GM12878 (cell line): Measurements from ENCODE around the gene GGA2. TPM values are rescaled to one million over a fixed set of nuclear protein-coding genes. Genes with fewer than 3 reads are reported as not detected.

Source experiments
- ATAC-seq: fragments of 200-7000 bp; cut with Tn5 transposase; 3 replicates; pipeline ENCODE4 v1.9.1; 2020; ENCODE audit warnings: mild to moderate bottlenecking, moderate library complexity
- BruUV-seq: library from RNA; stranded (reverse); fragments of 400-500 nt; replicated peaks from 2 replicates; lab custom pipeline; 2021; lab: Mats Ljungman, UMichigan
- CTCF ChIA-PET: fragments of 300-600 bp; sonication (Branson Sonifier 250); formaldehyde crosslinking; extraction: SDS; loops from one replicate; lab custom pipeline; 2021; ENCODE audit warnings: inconsistent platforms; lab: Yijun Ruan, JAX
- POLR2A ChIA-PET: fragments of 350-600 bp; formaldehyde crosslinking; extraction: SDS; loops from one replicate; lab custom pipeline; 2021; ENCODE audit warnings: inconsistent platforms; lab: Charles Lee
- RAD21 ChIA-PET: fragments of 300-600 bp; sonication (Branson Sonifier 250); formaldehyde crosslinking; loops from one replicate; lab custom pipeline; 2023; ENCODE audit warnings: antibody characterized with exemption; ENCODE audit not compliant: unreplicated experiment; lab: Charles Lee
- SMC1A ChIA-PET: fragments of 300-600 bp; sonication (Branson Sonifier 250); formaldehyde crosslinking; loops from one replicate; lab custom pipeline; 2023; ENCODE audit not compliant: unreplicated experiment, uncharacterized antibody; lab: Charles Lee
- DNase-seq: peaks from one replicate; pipeline ENCODE4 v3.0.0-alpha.2; 2011; ENCODE audit warnings: low read depth, low spot score
- FAIRE-seq: peaks from 3 replicates; lab custom pipeline; 2011; peaks lifted over from hg19 to GRCh38; lab: Jason Lieb, UNC
- H2AFZ ChIP-seq: 2 replicates; pipeline ENCODE4 v1.6.0; 2011; ENCODE audit warnings: low read depth, low read length, control low read depth; ENCODE audit not compliant: control insufficient read depth
- H3K27ac ChIP-seq: 2 replicates; pipeline ENCODE4 v1.5.1; 2011; ENCODE audit warnings: control low read depth; ENCODE audit not compliant: control insufficient read depth, insufficient read depth
- H3K27me3 ChIP-seq, 2 experiments: replicated peaks in 1 of 2; 2 replicates each; pipeline versions ENCODE4 v1.6.0 to v1.6.1; 2011; ENCODE audit warnings: low read length in 1 of 2; ENCODE audit not compliant: control insufficient read depth in 2 of 2, insufficient read depth in 2 of 2
- H3K36me3 ChIP-seq, 2 experiments: 2 replicates each; pipeline ENCODE4 v1.5.1; 2011; ENCODE audit warnings: low read length in 1 of 2; ENCODE audit not compliant: control insufficient read depth in 2 of 2, insufficient read depth in 2 of 2
- H3K4me1 ChIP-seq: 2 replicates; pipeline ENCODE4 v1.6.1; 2011; ENCODE audit warnings: mild to moderate bottlenecking, low read length, moderate library complexity, mixed read lengths; ENCODE audit not compliant: control insufficient read depth, insufficient read depth
- H3K4me2 ChIP-seq: 2 replicates; pipeline ENCODE4 v1.6.0; 2011; ENCODE audit warnings: control low read depth; ENCODE audit not compliant: control insufficient read depth, insufficient read depth
- H3K4me3 ChIP-seq: fragments of 200-600 bp; sonication (generic); 2 replicates; pipeline ENCODE4 v1.5.1; 2016
- H3K79me2 ChIP-seq: 2 replicates; pipeline ENCODE4 v1.6.0; 2011; ENCODE audit warnings: low read length; ENCODE audit not compliant: control insufficient read depth, insufficient read depth
- H3K9ac ChIP-seq: 2 replicates; pipeline ENCODE4 v1.8.0; 2011; ENCODE audit warnings: low read length, control low read depth, mixed read lengths; ENCODE audit not compliant: control insufficient read depth, insufficient read depth
- H3K9me3 ChIP-seq: replicated peaks from 3 replicates; pipeline ENCODE4 v1.5.1; 2011; ENCODE audit warnings: mild to moderate bottlenecking, low read length; ENCODE audit not compliant: control insufficient read depth, insufficient read depth
- H4K20me1 ChIP-seq: 2 replicates; pipeline ENCODE4 v1.6.0; 2011; ENCODE audit not compliant: control insufficient read depth, insufficient read depth
- ATF2 ChIP-seq: IDR thresholded peaks from 2 replicates; pipeline ENCODE4 v1.6.1; 2012; ENCODE audit warnings: low read length, inconsistent platforms
- CHD1 ChIP-seq: IDR thresholded peaks from 2 replicates; pipeline ENCODE4 v1.6.1; 2012; ENCODE audit warnings: low read depth, low read length, improper control_type of control experiment
- ESRRA ChIP-seq: IDR thresholded peaks from 2 replicates; pipeline ENCODE4 v1.6.1; 2012; ENCODE audit warnings: mild to moderate bottlenecking, low read length, improper control_type of control experiment
- GATAD2B ChIP-seq: fragments of 450-650 bp; conservative IDR thresholded peaks from 2 replicates; pipeline ENCODE4 v1.6.1; 2017; ENCODE audit warnings: low read depth, mild to moderate bottlenecking, moderate library complexity
- IRF4 ChIP-seq: IDR thresholded peaks from 2 replicates; pipeline ENCODE4 v1.6.1; 2011; ENCODE audit warnings: low read depth, low read length
- NFIC ChIP-seq: IDR thresholded peaks from 2 replicates; pipeline ENCODE4 v1.6.1; 2012; ENCODE audit warnings: low read depth, mild to moderate bottlenecking, inconsistent platforms, low read length, moderate library complexity
- NR2C1 ChIP-seq: fragments of 450-650 bp; IDR thresholded peaks from 2 replicates; pipeline ENCODE4 v1.6.1; 2017; ENCODE audit warnings: antibody characterized with exemption, mild to moderate bottlenecking, moderate library complexity
- SIX5 ChIP-seq: IDR thresholded peaks from 2 replicates; pipeline ENCODE4 v1.6.1; 2011; ENCODE audit warnings: mild to moderate bottlenecking, low read depth, low read length, moderate library complexity; ENCODE audit not compliant: severe bottlenecking
- SP1 ChIP-seq: IDR thresholded peaks from one replicate; pipeline ENCODE4 v1.6.1; 2011; ENCODE audit warnings: low read depth, low read length
- ZBTB40 ChIP-seq: fragments of 450-650 bp; IDR thresholded peaks from 2 replicates; pipeline ENCODE4 v1.6.1; 2016; ENCODE audit warnings: mild to moderate bottlenecking, moderate library complexity, borderline replicate concordance
- WGBS: methylation state at CpG from one replicate; pipeline ENCODE4 v1.1.6; 2016; ENCODE audit warnings: low lambda C conversion rate; ENCODE audit not compliant: insufficient replicate concordance, insufficient coverage; ENCODE audit errors: missing lambda C conversion rate; 5-methylcytosine and 5-hydroxymethylcytosine counted together
- in situ Hi-C: fragments of 300-500 bp; cut with MboI; formaldehyde crosslinking; loops from 9 replicates; pipeline ENCODE4 v1.14.3; 2018; ENCODE audit warnings: mixed read lengths
- intact Hi-C: fragments of 100-400 bp; cut with micrococcal nuclease; formaldehyde crosslinking; loops from one replicate; pipeline ENCODE4 v1.14.2; 2022; ENCODE audit not compliant: unreplicated experiment
- polyA plus RNA-seq, 11 experiments: library from polyadenylated mRNA; depleted of rRNA in 4 of 11; unstranded in 6 of 11; stranded (reverse) in 5 of 11; fragments of >200 nt; fragmentation: Nextera tagmentation in 4 of 11; fragmentation: Illumina TruSeq in 1 of 11; extraction: Ambion mirVana in 4 of 11; extraction: Trizol in 1 of 11; gene quantifications; 1 replicate in 1 of 11; 2 replicates in 10 of 11; pipeline versions ENCODE4 v1.2.1 to v1.2.3, GENCODE V29; 2011 to 2016; ENCODE audit warnings: inconsistent platforms in 2 of 11, missing spikeins in 2 of 11, low read depth in 1 of 11
- total RNA-seq, 4 experiments: library from RNA; depleted of rRNA in 3 of 4; stranded (reverse); fragments of >200 nt in 3 of 4; fragmentation: Illumina TruSeq in 1 of 4; extraction: Trizol in 1 of 4; gene quantifications; 2 replicates each; pipeline versions ENCODE4 v1.2.1 to v1.2.3, GENCODE V29; 2013 to 2021

GGA2 gene
- total and polyA plus RNA-seq, 10 of the 15 experiments (the other 5 are each of a cell fraction or from before 2014, with no cell fraction given), result 14.1 to 153 (median 86.6) TPM

GRCh38 chr16:23496821-23497542 lies 13.3 kb downstream of the GGA2 start:
- H3K79me2 ChIP-seq, result peaks cover 53% of the 10 kb centered on the region
- H3K9ac ChIP-seq, result no peak overlapping the region
- H3K4me3 ChIP-seq, result no peak overlapping the region
- no peaks in the 10 kb centered on the region for H3K9me3 ChIP-seq
- POLR2A ChIA-PET, result interaction anchor here (1.0 to 1.5 kb wide), 2 partner anchors 12 to 13 kb away, joined by 3 read pairs; partner anchors contain the start of gene GGA2
- H3K36me3 ChIP-seq, result peaks cover 37 to 39% of the 10 kb centered on the region in 2 experiments
- no peak overlapping the region for H3K4me2 ChIP-seq
- 78% methylated on average over 10 of the region's 12 CpGs for WGBS
- ATAC-seq, result peak; percentile 40; the same call in 2 of the 3 replicates
- TSS peak; percentile 34 for BruUV-seq
- in situ Hi-C loops, result no loop called here
- no peak for DNase-seq
- SMC1A ChIA-PET, result no interaction called here
- TF ChIP-seq ESRRA, result no peak
- no peak for TF ChIP-seq CHD1
- no peak for TF ChIP-seq GATAD2B
- TF ChIP-seq SP1, result no peak
- TF ChIP-seq IRF4, result no peak
- TF ChIP-seq ZBTB40, result no peak
- no peak for TF ChIP-seq SIX5
- no peak for TF ChIP-seq ATF2
- no peak for TF ChIP-seq NFIC
- no peak for TF ChIP-seq NR2C1
- TF ChIP-seq, all 136 proteins: peak for 0
- intact Hi-C loops, result no loop called here
- Histone ChIP-seq H3K4me1 (peaks cover 12% of the 10 kb centered on the region), H2AFZ (no peak overlapping the region), H3K27ac (no peak overlapping the region), H4K20me1 (peaks cover 14% of the 10 kb centered on the region), H3K27me3 (no peaks in the 10 kb centered on the region)
- FAIRE-seq, result no peak
- RAD21 ChIA-PET, result no interaction called here
- CTCF ChIA-PET, result interaction anchor here (0.5 to 1.5 kb wide), 4 partner anchors 19 to 63 kb away, joined by 3 to 5 read pairs (median 3); partner anchors contain the start of gene UBFD1
